Medulla oblongata (tissue), 1 donor: ENCODE data around the gene APEX1.
"Not testable (repeated sequence)": the region's sequence is repeated elsewhere in the genome, so short reads cannot be mapped to it uniquely, and the experiment has no call there.

Experiments
- DNase-seq: peaks from one replicate; pipeline ENCODE4 v3.0.0-alpha.2; 2015; ENCODE audit errors: extremely low spot score

Gene APEX1

GRCh38 chr14:20435582-20436362 is 19.3 kb upstream of the APEX1 start, which contains the start of gene KLHL33:
TSS of gene KLHL33 (minus strand) at chr14:20436166. CDS start at chr14:20435811, 355 bp downstream.
- DNase-seq: no peak

DNA sequence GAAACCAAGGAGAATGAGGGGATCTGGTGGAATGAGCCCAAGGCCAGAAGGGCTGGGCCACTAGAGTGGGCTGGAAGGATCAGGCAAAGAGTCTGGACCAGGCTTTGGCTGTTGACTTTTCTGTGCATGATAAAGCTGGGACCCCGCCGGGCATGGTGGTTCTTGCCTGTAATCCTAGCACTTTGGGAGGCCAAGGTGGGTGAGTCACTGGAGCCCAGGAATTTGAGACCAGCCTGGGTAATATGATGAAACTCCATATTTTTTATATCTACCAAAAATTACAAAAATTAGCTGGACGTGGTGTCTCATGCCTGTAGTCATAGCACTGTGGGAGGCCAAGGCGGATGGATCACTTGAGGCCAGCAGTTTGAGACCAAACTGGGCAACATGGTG is 18.7 kb upstream of the APEX1 start:
- no peak for DNase-seq

DNA sequence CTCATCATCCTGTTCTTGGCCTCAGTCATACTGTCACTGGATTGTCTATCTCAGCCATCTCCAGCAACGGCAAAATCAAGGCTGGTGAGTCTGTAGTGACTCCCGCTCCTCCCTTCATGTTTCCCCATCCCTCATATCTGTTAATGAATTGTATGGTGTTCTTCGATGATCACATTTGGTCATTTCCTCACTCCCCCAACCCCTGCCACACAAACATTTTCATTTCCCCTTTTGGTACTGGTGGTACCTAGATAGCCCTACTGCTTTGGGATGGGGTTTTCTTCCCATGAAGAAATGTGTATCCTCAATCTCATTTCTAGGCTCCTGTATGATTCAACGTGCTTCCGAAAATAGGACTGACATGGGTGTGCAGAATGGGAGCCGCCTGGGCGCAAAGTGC is 16.4 kb upstream of the APEX1 start:
- no peak for DNase-seq

DNA sequence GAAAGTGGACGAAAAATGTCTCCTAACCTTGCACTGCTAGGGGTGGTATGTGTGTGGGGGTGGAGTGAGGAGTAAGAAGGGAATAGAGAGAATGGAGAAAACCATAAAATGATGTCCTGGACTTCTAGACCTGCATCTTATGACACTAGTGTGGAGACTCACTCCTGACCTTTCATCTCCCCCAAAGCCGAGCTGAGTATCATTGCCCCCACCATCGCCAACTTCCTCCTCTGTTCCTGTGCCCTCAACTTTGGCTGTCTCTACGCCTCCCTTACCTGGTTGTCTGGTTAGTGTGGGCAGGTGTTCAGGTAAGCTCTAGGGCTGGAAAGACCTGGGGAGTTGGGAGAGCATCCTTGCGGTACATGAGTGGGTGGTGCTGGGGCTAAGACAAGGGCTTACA is 14.6 kb upstream of the APEX1 start:
- DNase-seq: no peak

GRCh38 chr14:20440882-20441281 is 14.1 kb upstream of the APEX1 start:
- DNase-seq: no peak

DNA sequence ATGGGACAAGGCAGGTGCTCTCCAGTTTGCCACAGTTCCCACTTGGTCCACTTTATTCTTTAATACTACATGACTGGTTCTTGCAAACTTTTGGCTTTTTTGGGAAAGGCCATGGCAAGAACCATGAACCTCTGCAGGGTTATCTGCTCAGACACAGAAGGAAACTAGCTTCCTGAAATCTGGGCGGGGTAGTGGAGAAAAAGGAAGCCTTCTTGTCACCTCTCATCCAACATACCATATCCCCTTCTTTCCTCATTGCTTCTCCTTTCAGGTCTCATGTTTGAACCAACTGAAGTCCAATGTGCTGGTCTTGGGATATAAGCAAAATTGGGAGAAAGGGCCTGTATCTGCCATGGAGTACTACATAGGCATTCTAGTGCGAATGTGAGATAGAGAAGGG is 13.6 kb upstream of the APEX1 start:
- DNase-seq: no peak

DNA sequence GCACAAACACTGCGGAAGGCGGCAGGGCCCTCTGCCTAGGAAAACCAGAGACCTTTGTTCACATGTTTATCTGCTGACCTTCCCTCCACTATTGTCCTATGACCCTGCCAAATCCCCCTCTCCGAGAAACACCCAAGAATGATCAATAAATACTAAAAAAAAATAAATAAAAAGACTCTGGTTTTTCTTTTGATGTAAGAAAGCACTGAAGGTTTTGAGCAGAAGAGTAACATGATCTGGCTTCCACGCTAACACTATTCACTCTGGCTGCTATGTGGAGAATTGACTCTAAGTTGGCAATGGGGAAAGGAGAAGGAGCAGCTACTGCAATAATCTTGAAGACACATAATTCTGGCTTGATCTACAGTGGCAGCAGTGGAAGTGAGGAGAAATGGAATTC is 11.4 kb upstream of the APEX1 start:
- DNase-seq: not testable (repeated sequence)

GRCh38 chr14:20446889-20447288 is 8.1 kb upstream of the APEX1 start:
- DNase-seq: no peak

DNA sequence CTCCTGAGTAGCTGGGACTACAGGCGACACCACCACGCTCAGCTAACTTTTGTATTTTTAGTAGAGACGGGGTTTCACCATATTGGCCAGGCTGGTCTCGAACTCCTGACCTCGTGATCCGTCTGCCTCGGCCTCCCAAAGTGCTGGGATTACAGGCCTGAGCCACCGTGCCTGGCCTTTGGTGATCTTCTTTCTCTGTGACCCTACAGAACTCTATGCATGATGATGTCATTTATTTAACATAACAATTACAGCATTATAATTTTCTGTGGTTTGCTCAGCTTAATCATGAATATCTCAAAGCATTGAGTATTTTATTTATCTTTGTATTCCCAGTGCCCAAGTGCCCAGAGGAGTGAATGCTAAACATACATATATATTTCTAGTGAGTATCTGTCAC is 2.2 kb upstream of the APEX1 start:
- not testable (repeated sequence) for DNase-seq

DNA sequence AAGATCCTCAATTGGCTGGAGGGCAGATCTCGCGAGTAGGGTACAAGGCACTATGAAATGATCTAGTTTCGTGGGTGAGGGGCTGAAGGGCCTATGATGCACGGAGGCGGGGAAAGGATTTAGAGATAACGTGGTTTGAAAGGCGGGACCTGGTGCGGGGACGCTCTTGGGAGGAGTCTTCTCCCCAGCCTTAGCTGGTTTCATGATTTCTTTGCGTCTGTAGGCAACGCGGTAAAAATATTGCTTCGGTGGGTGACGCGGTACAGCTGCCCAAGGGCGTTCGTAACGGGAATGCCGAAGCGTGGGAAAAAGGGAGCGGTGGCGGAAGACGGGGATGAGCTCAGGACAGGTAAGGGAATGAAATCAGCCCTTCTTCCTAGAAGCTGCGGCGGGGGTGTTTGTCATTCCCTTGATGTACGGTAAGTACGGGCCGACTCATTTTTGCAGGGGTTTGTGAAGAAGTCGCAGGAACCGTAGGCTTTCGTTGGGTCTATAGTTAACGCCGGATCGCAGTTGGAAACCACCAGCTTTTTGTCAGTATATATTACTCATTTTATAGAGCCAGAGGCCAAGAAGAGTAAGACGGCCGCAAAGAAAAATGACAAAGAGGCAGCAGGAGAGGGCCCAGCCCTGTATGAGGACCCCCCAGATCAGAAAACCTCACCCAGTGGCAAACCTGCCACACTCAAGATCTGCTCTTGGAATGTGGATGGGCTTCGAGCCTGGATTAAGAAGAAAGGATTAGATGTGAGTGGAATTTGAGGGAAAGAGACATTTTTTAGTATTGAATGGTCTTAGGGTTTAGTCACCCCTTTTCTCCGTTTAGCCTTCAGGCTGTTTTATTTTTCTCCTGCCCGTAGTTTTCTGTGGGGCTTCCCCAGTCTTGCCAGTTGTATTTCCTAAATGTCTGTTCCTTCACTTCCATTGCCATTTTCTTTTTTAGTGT is 602 bp downstream of the APEX1 start:
- no peak for DNase-seq

- no peak for DNase-seq
These were observed 1.9 kb downstream of the APEX1 start for GRCh38 chr14:20456971-20457370.

DNA sequence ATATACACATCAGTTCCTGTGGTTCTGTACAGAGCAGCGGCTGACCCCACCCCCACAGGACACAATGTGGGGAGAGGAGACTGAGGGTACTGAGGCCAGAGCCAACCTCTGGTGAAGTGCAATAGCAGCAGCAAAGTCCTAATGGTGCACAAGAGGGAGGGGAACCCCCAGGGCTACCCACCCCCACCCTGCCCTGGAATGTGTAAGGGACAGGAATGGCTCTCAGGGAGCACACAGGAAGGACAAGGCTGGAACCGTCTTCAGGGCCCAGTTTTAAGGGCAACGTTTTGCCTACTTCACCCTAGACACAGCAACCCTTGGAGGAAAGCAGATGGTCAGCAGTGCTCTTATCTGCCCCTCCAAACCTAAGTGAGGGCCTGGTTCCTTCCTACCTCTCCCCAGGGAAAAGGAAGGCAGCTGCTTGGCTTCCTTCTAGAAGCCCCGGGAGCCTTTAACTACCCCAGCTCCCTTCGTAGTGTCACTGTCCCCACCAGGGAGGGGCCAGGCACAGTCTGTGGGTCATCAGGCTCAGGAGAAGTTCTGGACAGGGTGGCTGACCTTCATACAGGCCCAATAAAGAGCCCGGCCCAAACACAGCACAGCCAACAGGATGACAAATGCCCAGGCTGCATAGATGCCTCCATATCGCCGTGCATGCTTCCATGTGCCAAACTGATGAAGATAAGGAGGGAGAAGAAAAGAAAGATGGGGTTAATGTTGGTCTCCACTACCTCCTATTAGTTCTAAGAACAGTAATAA is 3.2 kb downstream of the APEX1 start:
- DNase-seq: no peak

DNA sequence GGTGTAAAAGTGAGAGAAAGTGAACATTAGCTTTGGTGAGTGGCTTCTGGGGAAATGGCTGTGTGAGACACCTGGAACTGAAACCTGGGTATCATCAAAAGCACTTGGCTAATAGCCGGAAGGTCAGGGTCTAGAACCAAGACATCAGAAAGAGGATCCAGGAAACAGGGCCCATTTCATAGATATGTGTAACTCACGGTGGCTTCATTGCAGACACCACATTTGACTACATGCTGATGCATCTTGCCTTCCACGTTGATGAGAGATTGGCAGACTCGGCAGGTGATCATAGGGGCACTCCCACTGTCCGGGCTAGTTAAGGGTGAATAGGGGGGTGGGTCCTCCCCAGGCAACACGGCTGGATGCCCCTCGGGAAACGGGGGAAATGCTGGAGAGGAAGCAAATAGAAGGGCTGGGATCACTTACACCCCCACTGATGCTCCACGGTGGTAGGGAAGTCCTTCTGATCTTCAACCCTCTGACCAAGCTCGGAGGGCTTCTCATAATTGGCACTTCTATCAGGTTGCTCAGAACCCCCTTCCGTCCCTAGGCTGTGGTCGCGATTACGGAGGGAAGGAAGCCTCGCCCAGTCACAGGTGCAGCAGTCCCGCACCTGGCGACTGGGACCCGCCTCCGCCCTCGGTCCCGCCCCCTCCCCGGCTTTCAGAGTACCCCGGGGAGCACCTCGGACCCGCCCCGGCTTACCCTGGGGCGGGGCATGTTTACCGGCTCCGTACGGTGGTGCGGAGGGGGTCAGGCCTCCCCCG is 5.6 kb downstream of the APEX1 start:
- peak; percentile 15 for DNase-seq

- peak; percentile 100 for DNase-seq
These were observed 6.5 kb downstream of the APEX1 start, which contains the start of gene PIP4P1 for GRCh38 chr14:20461225-20462141. TSS of gene PIP4P1 (minus strand) at chr14:20461434. CDS start at chr14:20461325, 109 bp downstream.

DNA sequence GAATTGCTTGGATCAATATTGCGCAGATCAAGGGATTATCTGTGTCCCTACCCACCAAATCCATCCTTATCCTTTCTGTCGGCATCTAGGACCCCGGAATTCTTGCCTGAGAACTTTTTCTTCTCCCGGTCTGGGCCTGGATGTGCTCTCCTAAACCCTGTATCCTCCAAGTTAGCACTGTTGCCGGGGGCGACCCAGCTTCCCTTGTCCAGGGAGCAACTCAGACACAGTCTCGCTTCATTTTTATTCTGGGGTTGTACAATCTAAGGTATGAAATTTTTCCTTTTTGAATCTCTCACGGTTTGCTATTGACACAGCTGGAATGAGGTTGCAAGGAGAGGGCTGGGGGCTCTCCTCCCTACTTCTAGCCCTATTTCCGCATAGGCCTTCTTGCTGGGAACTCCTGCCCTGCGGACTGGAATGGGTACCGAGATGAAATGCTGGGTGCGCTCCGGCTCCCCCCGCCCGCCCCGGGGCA is 13.8 kb downstream of the APEX1 start:
- DNase-seq: peak; percentile 40

DNA sequence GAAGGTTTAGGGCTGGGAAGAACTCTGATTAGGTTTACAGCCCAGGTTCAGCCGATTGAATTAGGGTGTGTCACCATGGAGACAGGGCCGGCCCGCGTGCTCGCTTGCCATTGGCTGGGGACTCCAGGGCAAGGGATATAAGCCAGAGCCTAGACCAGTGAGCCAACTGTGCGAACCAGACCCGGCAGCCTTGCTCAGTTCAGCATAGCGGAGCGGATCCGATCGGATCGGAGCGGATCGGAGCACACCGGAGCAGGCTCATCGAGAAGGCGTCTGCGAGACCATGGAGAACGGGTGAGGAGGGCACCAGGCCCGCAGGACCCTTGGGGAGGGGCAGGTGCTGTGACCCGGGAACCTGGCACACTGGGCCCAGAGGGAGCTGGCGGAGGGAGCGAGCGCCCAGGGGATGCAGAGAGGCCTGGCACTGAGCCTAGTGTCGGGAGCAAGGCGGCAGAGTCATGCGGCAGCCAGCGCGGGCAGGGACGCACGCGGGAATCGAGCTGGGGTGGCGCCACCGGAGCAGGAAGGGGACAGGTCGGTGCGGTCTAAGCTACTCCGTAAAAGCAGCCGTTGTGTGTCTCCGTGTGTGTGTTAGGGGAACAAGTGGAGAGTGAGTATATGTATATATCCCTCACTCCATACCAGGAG is 14.3 kb downstream of the APEX1 start, which contains the start of gene PNP:
Gene PNP (plus strand): TSS at position 165 of the 648 bp plus-strand sequence. CDS start 119 bp downstream, at position 284.
- peak; percentile 89 for DNase-seq

DNA sequence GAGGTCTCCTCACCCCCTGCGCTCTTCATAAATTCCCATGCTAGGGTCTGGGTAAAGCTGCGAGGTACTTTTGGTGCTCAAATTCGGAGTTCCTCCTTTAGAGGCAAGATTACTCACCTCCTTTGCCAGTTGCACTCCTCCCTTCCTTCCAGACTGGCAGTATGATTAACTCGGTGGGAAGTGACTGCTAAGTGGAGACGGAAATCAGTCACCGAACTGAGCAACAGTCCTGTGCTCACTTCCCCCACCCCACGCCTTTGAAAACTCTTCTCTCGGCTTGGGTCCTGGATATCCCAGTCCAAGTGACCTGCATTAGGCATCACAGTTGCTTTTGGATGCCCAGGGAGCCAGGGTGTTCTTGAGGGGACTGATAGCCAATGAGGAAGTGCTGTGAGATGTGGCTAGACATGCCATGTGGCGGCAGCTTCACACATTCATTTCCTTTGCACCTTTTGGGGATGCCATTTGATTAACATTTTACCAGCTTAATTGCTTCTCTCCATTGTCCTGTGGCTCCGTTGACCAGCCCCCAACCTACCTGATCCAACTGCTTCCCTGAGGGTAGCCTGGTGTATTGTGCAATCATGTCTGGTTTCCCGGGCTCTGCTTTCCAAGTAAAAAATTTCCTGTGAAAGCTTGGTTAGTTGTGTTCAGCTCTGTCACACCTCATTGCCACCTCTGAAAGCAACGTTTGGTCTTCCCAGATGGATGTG is 15.0 kb downstream of the APEX1 start:
- DNase-seq: peak; percentile 51

DNA sequence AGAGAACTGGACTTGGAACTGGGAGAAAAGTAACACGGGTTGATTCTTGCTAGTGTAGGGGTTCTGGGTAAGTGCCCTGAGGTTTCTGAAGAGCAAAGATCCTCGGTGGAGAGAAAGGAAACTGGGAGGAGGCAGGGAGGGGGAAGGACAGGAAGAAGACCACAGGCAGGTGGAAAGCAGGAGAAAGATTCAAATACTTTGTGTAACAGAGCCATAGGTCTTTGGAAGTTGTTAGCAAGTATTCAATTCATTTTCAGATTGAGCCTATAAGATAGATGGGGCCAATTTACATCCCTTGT is 15.5 kb downstream of the APEX1 start:
- no peak for DNase-seq
